K562 (cell line): ENCODE data around the gene TMSB10.

Experiments
- KLF16 ChIP-seq: IDR thresholded peaks from 2 replicates; pipeline ENCODE4 v1.6.1; 2016; ENCODE audit warnings: antibody characterized with exemption
- TGIF2 ChIP-seq: sonication (generic); formaldehyde crosslinking; IDR thresholded peaks from 2 replicates; pipeline ENCODE4 v1.8.1; 2022; ENCODE audit warnings: mild to moderate bottlenecking, missing genetic modification reagents, moderate library complexity
- TF ChIP-seq, protein P1 (sequence below): sonication (generic); formaldehyde crosslinking; IDR thresholded peaks from 2 replicates; pipeline ENCODE4 v1.8.0; 2022; ENCODE audit warnings: mild to moderate bottlenecking, missing genetic modification reagents
- TF ChIP-seq, protein P2 (sequence below): fragments of 250-450 bp; sonication (Bioruptor Pico); IDR thresholded peaks from 2 replicates; pipeline ENCODE4 v1.4.0; 2020
- TF ChIP-seq, protein P3 (sequence below): sonication (generic); formaldehyde crosslinking; IDR thresholded peaks from 2 replicates; pipeline ENCODE4 v1.8.0; 2023; ENCODE audit warnings: mild to moderate bottlenecking, missing genetic modification reagents
- TF ChIP-seq, protein P4 (sequence below): IDR thresholded peaks from 3 replicates; pipeline ENCODE4 v1.6.1; 2011; ENCODE audit warnings: borderline replicate concordance, mild to moderate bottlenecking; ENCODE audit not compliant: insufficient read length, insufficient read depth

DNA sequence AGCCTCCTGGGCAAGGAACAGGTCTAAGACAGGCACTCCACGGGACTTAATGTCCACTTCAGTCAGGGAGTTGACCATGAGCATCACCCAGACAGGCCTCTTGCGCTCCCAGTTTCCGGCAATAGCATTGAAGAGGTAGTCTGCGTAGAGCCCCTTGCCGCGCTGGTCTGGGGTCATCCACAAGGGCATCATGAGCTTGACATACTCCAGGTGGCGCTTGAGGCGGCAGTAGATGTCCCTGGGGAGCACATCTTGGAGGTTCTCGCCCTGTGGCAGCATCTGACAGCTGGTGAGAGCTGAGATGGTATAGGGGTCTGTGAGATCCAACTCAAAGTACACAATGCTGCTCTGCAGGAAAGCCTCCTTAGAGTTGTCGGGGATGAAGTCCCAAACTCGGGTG lies 35.1 kb upstream of the TMSB10 start:
- TF ChIP-seq, protein P1, sequence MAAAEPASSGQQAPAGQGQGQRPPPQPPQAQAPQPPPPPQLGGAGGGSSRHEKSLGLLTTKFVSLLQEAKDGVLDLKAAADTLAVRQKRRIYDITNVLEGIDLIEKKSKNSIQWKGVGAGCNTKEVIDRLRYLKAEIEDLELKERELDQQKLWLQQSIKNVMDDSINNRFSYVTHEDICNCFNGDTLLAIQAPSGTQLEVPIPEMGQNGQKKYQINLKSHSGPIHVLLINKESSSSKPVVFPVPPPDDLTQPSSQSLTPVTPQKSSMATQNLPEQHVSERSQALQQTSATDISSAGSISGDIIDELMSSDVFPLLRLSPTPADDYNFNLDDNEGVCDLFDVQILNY, result no peak
- TF ChIP-seq, protein P2, sequence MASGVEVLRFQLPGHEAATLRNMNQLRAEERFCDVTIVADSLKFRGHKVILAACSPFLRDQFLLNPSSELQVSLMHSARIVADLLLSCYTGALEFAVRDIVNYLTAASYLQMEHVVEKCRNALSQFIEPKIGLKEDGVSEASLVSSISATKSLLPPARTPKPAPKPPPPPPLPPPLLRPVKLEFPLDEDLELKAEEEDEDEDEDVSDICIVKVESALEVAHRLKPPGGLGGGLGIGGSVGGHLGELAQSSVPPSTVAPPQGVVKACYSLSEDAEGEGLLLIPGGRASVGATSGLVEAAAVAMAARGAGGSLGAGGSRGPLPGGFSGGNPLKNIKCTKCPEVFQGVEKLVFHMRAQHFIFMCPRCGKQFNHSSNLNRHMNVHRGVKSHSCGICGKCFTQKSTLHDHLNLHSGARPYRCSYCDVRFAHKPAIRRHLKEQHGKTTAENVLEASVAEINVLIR (CRISPR knock-in tag), result no peak
- TF ChIP-seq TGIF2, result no peak
- TF ChIP-seq KLF16, result no peak
- TF ChIP-seq, protein P3, sequence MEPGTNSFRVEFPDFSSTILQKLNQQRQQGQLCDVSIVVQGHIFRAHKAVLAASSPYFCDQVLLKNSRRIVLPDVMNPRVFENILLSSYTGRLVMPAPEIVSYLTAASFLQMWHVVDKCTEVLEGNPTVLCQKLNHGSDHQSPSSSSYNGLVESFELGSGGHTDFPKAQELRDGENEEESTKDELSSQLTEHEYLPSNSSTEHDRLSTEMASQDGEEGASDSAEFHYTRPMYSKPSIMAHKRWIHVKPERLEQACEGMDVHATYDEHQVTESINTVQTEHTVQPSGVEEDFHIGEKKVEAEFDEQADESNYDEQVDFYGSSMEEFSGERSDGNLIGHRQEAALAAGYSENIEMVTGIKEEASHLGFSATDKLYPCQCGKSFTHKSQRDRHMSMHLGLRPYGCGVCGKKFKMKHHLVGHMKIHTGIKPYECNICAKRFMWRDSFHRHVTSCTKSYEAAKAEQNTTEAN, result no peak
- TF ChIP-seq, protein P4, sequence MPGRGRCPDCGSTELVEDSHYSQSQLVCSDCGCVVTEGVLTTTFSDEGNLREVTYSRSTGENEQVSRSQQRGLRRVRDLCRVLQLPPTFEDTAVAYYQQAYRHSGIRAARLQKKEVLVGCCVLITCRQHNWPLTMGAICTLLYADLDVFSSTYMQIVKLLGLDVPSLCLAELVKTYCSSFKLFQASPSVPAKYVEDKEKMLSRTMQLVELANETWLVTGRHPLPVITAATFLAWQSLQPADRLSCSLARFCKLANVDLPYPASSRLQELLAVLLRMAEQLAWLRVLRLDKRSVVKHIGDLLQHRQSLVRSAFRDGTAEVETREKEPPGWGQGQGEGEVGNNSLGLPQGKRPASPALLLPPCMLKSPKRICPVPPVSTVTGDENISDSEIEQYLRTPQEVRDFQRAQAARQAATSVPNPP, result no peak
